NT2/D1 (cell line): ENCODE measurements around the gene CXCL6.

Source experiments
- DNase-seq: peaks from one replicate; pipeline ENCODE4 v3.0.0-alpha.2; 2011; ENCODE audit warnings: low read depth, low spot score
- H3K27me3 ChIP-seq: 2 replicates; pipeline ENCODE4 v1.6.0; 2011; ENCODE audit warnings: mild to moderate bottlenecking; ENCODE audit not compliant: insufficient read length, insufficient read depth
- H3K36me3 ChIP-seq: 2 replicates; pipeline ENCODE4 v1.6.1; 2011; ENCODE audit warnings: mild to moderate bottlenecking, low read length, mixed read lengths; ENCODE audit not compliant: insufficient read depth, insufficient read length
- H3K4me1 ChIP-seq: 2 replicates; pipeline ENCODE4 v1.5.1; 2011; ENCODE audit not compliant: insufficient read depth, insufficient read length
- H3K4me3 ChIP-seq: 2 replicates; pipeline ENCODE4 v1.5.1; 2011; ENCODE audit warnings: low read depth; ENCODE audit not compliant: insufficient read length
- H3K9ac ChIP-seq: 2 replicates; pipeline ENCODE4 v1.6.0; 2011; ENCODE audit warnings: low read depth; ENCODE audit not compliant: insufficient read length
- H3K9me3 ChIP-seq: 2 replicates; pipeline ENCODE4 v1.5.1; 2011; ENCODE audit warnings: mild to moderate bottlenecking, low read length; ENCODE audit not compliant: insufficient read depth
- SUZ12 ChIP-seq: IDR thresholded peaks from 2 replicates; pipeline ENCODE4 v1.6.1; 2011; ENCODE audit not compliant: insufficient read length, insufficient read depth; ENCODE audit errors: extremely low read depth
- YY1 ChIP-seq: IDR thresholded peaks from 2 replicates; pipeline ENCODE4 v1.6.1; 2011; ENCODE audit not compliant: insufficient read length, insufficient read depth
- ZNF274 ChIP-seq: IDR thresholded peaks from 2 replicates; pipeline ENCODE4 v1.6.1; 2011; ENCODE audit warnings: mild to moderate bottlenecking, low read depth, low read length

The CXCL6 gene

GRCh38 chr4:73836373-73837279 is at the start of gene CXCL6:
CXCL6 (plus strand) TSS chr4:73836678; CDS start chr4:73836751, 73 bp downstream.
- Histone ChIP-seq H3K9ac (peak within 1 kb of the TSS; percentile 61), H3K27me3 (peaks cover 18% of the 10 kb centered on the region), H3K36me3 (no peaks in the 10 kb centered on the region), H3K4me3 (peak within 1 kb of the TSS; percentile 55), H3K9me3 (no peaks in the 10 kb centered on the region), H3K4me1 (no peaks in the 10 kb centered on the region)
- peak; percentile 22 for DNase-seq
- TF ChIP-seq YY1, result no peak
- no peak for TF ChIP-seq SUZ12
- no peak for TF ChIP-seq ZNF274

DNA sequence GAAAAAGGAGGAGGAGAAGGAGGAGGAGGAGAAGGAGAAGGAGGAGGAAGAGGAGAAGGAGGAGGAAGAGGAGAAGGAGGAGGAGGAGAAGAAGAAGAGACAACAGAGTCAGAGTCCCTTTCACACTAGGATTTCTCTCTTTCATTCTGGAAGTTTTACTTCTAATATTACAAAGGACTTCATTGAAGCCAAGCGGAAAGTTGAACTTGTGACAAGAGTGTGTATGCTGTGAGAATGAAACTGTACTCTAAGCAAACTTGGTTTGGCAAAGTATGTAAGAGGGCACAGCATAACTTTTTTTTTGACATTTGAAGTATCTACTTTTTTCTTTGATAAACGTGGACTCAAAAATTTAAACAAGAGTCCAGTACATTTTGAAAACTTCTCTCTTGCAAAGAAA is 48.1 kb upstream of the CXCL6 start:
- DNase-seq, result no peak
- no peak for TF ChIP-seq YY1
- Histone ChIP-seq H3K4me1 (no peaks in the 10 kb centered on the region), H3K36me3 (no peaks in the 10 kb centered on the region), H3K9ac (no peak overlapping the region), H3K27me3 (peaks cover 5% of the 10 kb centered on the region), H3K9me3 (no peaks in the 10 kb centered on the region), H3K4me3 (no peak overlapping the region)

DNA sequence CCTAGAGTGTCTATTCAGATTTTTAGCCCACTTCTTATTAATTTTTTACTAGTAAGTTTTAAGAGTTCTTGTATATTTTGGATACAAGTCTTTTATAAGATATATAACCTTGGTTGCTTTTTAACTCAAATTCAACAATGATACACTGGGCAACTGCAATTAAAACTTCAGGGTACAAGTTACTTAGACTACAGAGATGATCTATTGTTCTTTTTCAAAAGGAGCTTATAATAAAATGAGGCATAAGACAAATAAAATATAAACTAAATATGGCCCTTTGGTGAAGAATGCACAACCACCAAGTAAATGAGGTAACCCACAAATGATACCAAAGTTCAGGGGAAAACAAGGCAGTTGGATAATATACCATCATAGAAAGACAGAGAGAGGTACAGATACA is 37.6 kb upstream of the CXCL6 start:
- TF ChIP-seq ZNF274 (no peak), YY1 (no peak), SUZ12 (no peak)
- DNase-seq, result no peak
- H3K9ac ChIP-seq, result no peak overlapping the region
- H3K4me3 ChIP-seq, result no peak overlapping the region
- no peaks in the 10 kb centered on the region for H3K9me3 ChIP-seq
- H3K36me3 ChIP-seq, result no peaks in the 10 kb centered on the region
- H3K4me1 ChIP-seq, result no peaks in the 10 kb centered on the region
- H3K27me3 ChIP-seq, result no peaks in the 10 kb centered on the region

DNA sequence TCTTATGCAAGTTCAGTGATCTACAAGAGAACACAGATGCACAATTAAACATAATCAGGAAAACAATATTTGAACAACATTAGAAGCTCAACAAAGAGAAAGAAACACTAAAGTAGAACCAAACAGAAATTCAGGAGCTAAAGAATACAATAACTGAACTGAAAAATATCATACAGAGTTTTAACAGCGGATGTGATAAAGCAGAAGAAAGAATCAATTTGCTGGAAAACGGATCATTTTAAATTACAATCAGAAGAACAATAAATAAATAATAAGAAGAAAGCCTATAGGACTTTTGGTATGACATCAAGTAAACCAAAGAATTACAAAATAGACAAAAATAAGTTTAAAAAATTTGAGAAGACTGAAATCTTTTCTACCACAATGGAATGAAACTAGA is 36.3 kb upstream of the CXCL6 start:
- no peak overlapping the region for H3K4me3 ChIP-seq
- H3K9ac ChIP-seq, result no peak overlapping the region
- H3K9me3 ChIP-seq, result no peaks in the 10 kb centered on the region
- H3K4me1 ChIP-seq, result no peaks in the 10 kb centered on the region
- no peak for DNase-seq
- TF ChIP-seq ZNF274, result no peak
- no peak for TF ChIP-seq YY1
- no peaks in the 10 kb centered on the region for H3K27me3 ChIP-seq
- no peaks in the 10 kb centered on the region for H3K36me3 ChIP-seq

DNA sequence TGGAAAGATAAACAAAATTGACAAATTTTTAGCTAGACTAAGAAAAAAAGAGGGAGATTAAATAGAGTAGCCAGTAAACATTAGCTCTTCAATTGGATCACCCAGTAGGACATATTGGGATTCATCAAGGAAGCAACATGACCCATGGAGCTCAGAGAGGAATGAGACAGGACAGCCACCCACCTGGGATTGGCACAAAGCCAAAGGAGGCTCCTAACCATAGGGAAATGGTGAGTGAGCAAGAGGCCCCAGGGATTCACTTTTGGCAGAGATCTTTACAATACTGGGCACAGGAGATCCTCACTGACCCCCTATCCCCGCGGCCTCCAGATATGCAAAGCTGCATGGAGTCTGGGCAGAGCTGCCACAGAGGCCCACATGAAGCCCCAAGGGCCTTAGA is 34.8 kb upstream of the CXCL6 start:
- H3K4me1 ChIP-seq, result no peaks in the 10 kb centered on the region
- H3K9me3 ChIP-seq, result no peaks in the 10 kb centered on the region
- H3K9ac ChIP-seq, result no peak overlapping the region
- no peaks in the 10 kb centered on the region for H3K36me3 ChIP-seq
- TF ChIP-seq ZNF274 (no peak), YY1 (no peak), SUZ12 (no peak)
- H3K4me3 ChIP-seq, result no peak overlapping the region
- DNase-seq, result no peak
- H3K27me3 ChIP-seq, result no peaks in the 10 kb centered on the region

DNA sequence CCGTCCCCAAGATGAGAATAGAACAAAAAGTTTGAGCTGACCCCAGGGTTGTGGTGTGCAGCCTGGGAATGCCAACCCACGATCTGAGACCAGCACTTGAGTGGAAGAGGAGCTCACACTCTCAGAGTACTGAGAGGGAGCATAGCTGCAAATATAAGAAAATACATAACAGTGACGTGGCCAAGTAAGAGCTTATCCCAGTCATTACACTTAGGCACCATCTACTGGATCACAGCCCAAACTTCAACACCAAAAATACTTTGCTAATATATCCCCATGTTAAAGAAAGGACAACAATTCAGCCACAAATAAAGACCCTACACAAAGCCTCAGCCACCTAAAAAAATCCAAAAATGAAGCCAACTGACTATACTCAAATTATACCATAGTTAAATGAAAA is 33.3 kb upstream of the CXCL6 start:
- Histone ChIP-seq H3K9me3 (no peaks in the 10 kb centered on the region), H3K27me3 (no peaks in the 10 kb centered on the region), H3K36me3 (no peaks in the 10 kb centered on the region), H3K4me3 (no peak overlapping the region), H3K4me1 (no peaks in the 10 kb centered on the region), H3K9ac (no peak overlapping the region)
- no peak for TF ChIP-seq SUZ12
- DNase-seq, result no peak

GRCh38 chr4:73810191-73810590 is 26.3 kb upstream of the CXCL6 start:
- no peaks in the 10 kb centered on the region for H3K4me1 ChIP-seq
- TF ChIP-seq ZNF274, result no peak
- TF ChIP-seq SUZ12, result no peak
- TF ChIP-seq YY1, result no peak
- no peak overlapping the region for H3K4me3 ChIP-seq
- no peak for DNase-seq
- H3K9ac ChIP-seq, result no peak overlapping the region
- no peaks in the 10 kb centered on the region for H3K27me3 ChIP-seq
- H3K9me3 ChIP-seq, result no peaks in the 10 kb centered on the region
- no peaks in the 10 kb centered on the region for H3K36me3 ChIP-seq

DNA sequence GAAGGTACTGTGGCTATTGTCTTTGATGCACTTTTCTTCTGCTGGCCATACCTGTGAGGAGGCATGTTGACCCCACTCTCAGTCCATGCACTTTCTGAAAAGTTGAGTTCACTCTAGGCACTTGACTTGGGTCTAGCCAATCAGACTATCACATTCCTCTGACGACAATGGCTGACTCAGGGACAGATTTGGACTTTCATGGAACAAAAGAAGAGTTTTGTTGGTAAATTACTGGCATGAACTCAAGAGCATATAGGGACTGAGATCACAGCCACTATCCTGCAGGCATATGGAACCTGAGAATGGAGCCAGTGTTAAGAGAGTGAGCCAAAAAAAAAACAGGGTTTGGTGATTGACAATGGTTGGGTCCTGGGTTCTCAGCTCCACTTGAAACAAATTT is 24.6 kb upstream of the CXCL6 start:
- no peak overlapping the region for H3K9ac ChIP-seq
- no peaks in the 10 kb centered on the region for H3K27me3 ChIP-seq
- H3K9me3 ChIP-seq, result no peaks in the 10 kb centered on the region
- DNase-seq, result no peak
- no peaks in the 10 kb centered on the region for H3K36me3 ChIP-seq
- no peak for TF ChIP-seq ZNF274
- no peak for TF ChIP-seq SUZ12
- no peak for TF ChIP-seq YY1
- H3K4me3 ChIP-seq, result no peak overlapping the region
- no peaks in the 10 kb centered on the region for H3K4me1 ChIP-seq
